Hindlimb muscle (tissue), 1 donor: ENCODE measurements around the gene ADH7. TPM values are rescaled to one million over a fixed set of nuclear protein-coding genes. Genes with fewer than 3 reads are reported as not detected.
"Not testable (repeated sequence)": the region's sequence is repeated elsewhere in the genome, so short reads cannot be mapped to it uniquely, and the experiment has no call there.

Experiments
- DNase-seq: peaks from one replicate; pipeline ENCODE4 v3.0.0-alpha.2; 2013
- polyA plus RNA-seq: library from polyadenylated mRNA; unstranded; fragments of 120-200 nt; gene quantifications from one replicate; pipeline ENCODE4 v1.2.1, GENCODE V29; 2013; ENCODE audit not compliant: insufficient read length

The ADH7 gene
- polyA plus RNA-seq, 1 donor = not detected

GRCh38 chr4:99378876-99379275 lies 56.3 kb downstream of the ADH7 start:
- no peak for DNase-seq

- DNase-seq = not testable (repeated sequence)
Measured at GRCh38 chr4:99377341-99377740, 57.8 kb downstream of the ADH7 start.

GRCh38 chr4:99372464-99372863 lies 62.7 kb downstream of the ADH7 start:
- not testable (repeated sequence) for DNase-seq

GRCh38 chr4:99367817-99368216 lies 67.3 kb downstream of the ADH7 start:
- not testable (repeated sequence) for DNase-seq

GRCh38 chr4:99366491-99366890 lies 68.7 kb downstream of the ADH7 start:
- no peak for DNase-seq

- no peak for DNase-seq
Measured at GRCh38 chr4:99362768-99363167, 72.4 kb downstream of the ADH7 start.

Other genes starting within 250 kb of the ADH7 start
- 0.35 TPM for gene ADH6, start 216.1 kb downstream of the ADH7 start, polyA plus RNA-seq
- gene ADH1A, start 144.4 kb downstream of the ADH7 start, polyA plus RNA-seq = 0.88 TPM
- 10.2 TPM for gene ADH1B, start 113.9 kb downstream of the ADH7 start, polyA plus RNA-seq
- 7.0 TPM for gene ADH1C, start 82.6 kb downstream of the ADH7 start, polyA plus RNA-seq
- gene C4orf17, start 75.7 kb upstream of the ADH7 start, polyA plus RNA-seq = not detected
- 9.4 TPM for gene TRMT10A, start 128.7 kb upstream of the ADH7 start, polyA plus RNA-seq
- gene MTTP, start 139.5 kb upstream of the ADH7 start, polyA plus RNA-seq = 1.6 TPM
- 131 TPM for gene C4orf54, start 222.5 kb upstream of the ADH7 start, polyA plus RNA-seq